K562 (cell line): ENCODE data around the gene ZNF77. TPM values are rescaled to one million over a fixed set of nuclear protein-coding genes. Genes with fewer than 3 reads are reported as not detected.
A peak's percentile ranks its signal among the peaks of the same experiment; 100 is the strongest.

Source experiments
- ATF1 ChIP-seq, 2 experiments: fragments of 450-650 bp in 1 of 2; IDR thresholded peaks; 2 replicates each; pipeline ENCODE4 v1.6.1; 2016; ENCODE audit warnings: missing compliant biosample characterization in 1 of 2, missing genetic modification characterization in 1 of 2
- CBFB ChIP-seq: sonication (generic); formaldehyde crosslinking; IDR thresholded peaks from 2 replicates; pipeline ENCODE4 v1.4.0; 2020; ENCODE audit warnings: mild to moderate bottlenecking, missing genetic modification reagents
- CTCF ChIP-seq, 3 experiments: IDR thresholded peaks in 2 of 3; conservative IDR thresholded peaks in 1 of 3; 2 replicates each; pipeline ENCODE4 v1.5.1; 2011 to 2012; ENCODE audit warnings: low read length in 3 of 3, mild to moderate bottlenecking in 3 of 3, control low read depth in 2 of 3, improper control_type of control experiment in 1 of 3, inconsistent platforms in 1 of 3, low read depth in 1 of 3, mixed read lengths in 1 of 3, moderate library complexity in 1 of 3; ENCODE audit not compliant: insufficient read depth in 2 of 3
- CXXC5 ChIP-seq: fragments of 250-450 bp; sonication (Bioruptor Pico); IDR thresholded peaks from 2 replicates; pipeline ENCODE4 v1.8.0; 2022; ENCODE audit warnings: inconsistent platforms, mild to moderate bottlenecking, moderate library complexity
- ID3 ChIP-seq, 2 experiments: fragments of 250-450 bp in 1 of 2; fragments of 450-650 bp in 1 of 2; sonication (Bioruptor Pico) in 1 of 2; IDR thresholded peaks; 2 replicates each; pipeline versions ENCODE4 v1.6.1 to v1.8.0; 2016 to 2021; ENCODE audit warnings: mild to moderate bottlenecking in 2 of 2, moderate library complexity in 2 of 2, missing compliant biosample characterization in 1 of 2, missing genetic modification characterization in 1 of 2
- MIER1 ChIP-seq: fragments of 450-650 bp; IDR thresholded peaks from 2 replicates; pipeline ENCODE4 v1.6.1; 2016; ENCODE audit warnings: antibody characterized with exemption, mild to moderate bottlenecking, low read depth
- NCOR1 ChIP-seq: fragments of 450-650 bp; IDR thresholded peaks from 2 replicates; pipeline ENCODE4 v1.6.1; 2016; ENCODE audit warnings: mild to moderate bottlenecking, moderate library complexity
- RCOR1 ChIP-seq, 2 experiments: IDR thresholded peaks; 2 replicates each; pipeline ENCODE4 v1.6.1; 2012; ENCODE audit warnings: low read depth in 2 of 2, low read length in 2 of 2, borderline replicate concordance in 1 of 2, improper control_type of control experiment in 1 of 2
- SAP30 ChIP-seq: fragments of 200-600 bp; sonication (generic); IDR thresholded peaks from 2 replicates; pipeline ENCODE4 v1.6.1; 2012; ENCODE audit warnings: borderline replicate concordance, low read depth, mild to moderate bottlenecking, moderate library complexity, low read length, control low read depth, inconsistent platforms; ENCODE audit not compliant: insufficient read depth, poor library complexity, severe bottlenecking
- SETDB1 ChIP-seq: IDR thresholded peaks from one replicate; pipeline ENCODE4 v1.6.1; 2012; ENCODE audit warnings: low read length, control low read depth, inconsistent platforms
- SP2 ChIP-seq: IDR thresholded peaks from 2 replicates; pipeline ENCODE4 v1.6.1; 2011; ENCODE audit warnings: mild to moderate bottlenecking, low read depth, low read length, moderate library complexity; ENCODE audit not compliant: poor library complexity, severe bottlenecking; ENCODE audit errors: extremely low read depth
- ZNF239 ChIP-seq: fragments of 250-450 bp; sonication (Bioruptor Pico); IDR thresholded peaks from 2 replicates; pipeline ENCODE4 v1.4.0; 2020; ENCODE audit warnings: mild to moderate bottlenecking
- ZNF318 ChIP-seq, 2 experiments: fragments of 450-650 bp; IDR thresholded peaks; 2 replicates each; pipeline ENCODE4 v1.6.1; 2016; ENCODE audit warnings: mild to moderate bottlenecking in 2 of 2, borderline replicate concordance in 1 of 2, low read depth in 1 of 2, moderate library complexity in 1 of 2
- ZNF589 ChIP-seq: fragments of 200-800 bp; sonication (Bioruptor generic); IDR thresholded peaks from 2 replicates; pipeline ENCODE4 v1.6.1; 2016; ENCODE audit warnings: low read depth, missing genetic modification characterization, missing compliant biosample characterization
- ZNF707 ChIP-seq: fragments of 250-450 bp; sonication (Bioruptor Pico); conservative IDR thresholded peaks from 2 replicates; pipeline ENCODE4 v1.8.0; 2022; ENCODE audit warnings: inconsistent platforms, mild to moderate bottlenecking, moderate library complexity
- polyA plus RNA-seq, 8 experiments: library from polyadenylated mRNA; depleted of rRNA in 4 of 8; stranded (reverse) in 5 of 8; unstranded in 3 of 8; fragments of >200 nt; fragmentation: Nextera tagmentation in 2 of 8; fragmentation: Illumina TruSeq in 1 of 8; extraction: Ambion mirVana in 2 of 8; extraction: Trizol in 1 of 8; gene quantifications; 2 replicates each; pipeline versions ENCODE4 v1.2.1 to v1.2.3, GENCODE V29; 2011 to 2014; ENCODE audit warnings: inconsistent platforms in 1 of 8, missing spikeins in 1 of 8
- total RNA-seq, 7 experiments: library from RNA; depleted of rRNA in 6 of 7; stranded (reverse); fragments of >200 nt in 6 of 7; fragmentation: Illumina TruSeq in 2 of 7; extraction: Trizol in 2 of 7; gene quantifications; 2 replicates each; pipeline versions ENCODE4 v1.2.1 to v1.2.3, GENCODE V29; 2011 to 2021; ENCODE audit warnings: low replicate concordance in 1 of 7

ZNF77 gene
- total and polyA plus RNA-seq, 9 of the 15 experiments (the other 6 are each of a cell fraction or from before 2014, with no cell fraction given), result 4.3 to 14.5 (median 7.7) TPM

GRCh38 chr19:2977001-2977745, 32.4 kb upstream of the ZNF77 start, which contains the start of gene TLE6 (continued):
- TF ChIP-seq ZNF318 (IDR thresholded peaks at IDR 0.05; ENCODE audit: borderline replicate concordance in 1 of 2, low read depth in 1 of 2) (no peak), SP2 (peak; percentile 16), CBFB (CRISPR knock-in tag) (no peak), ZNF589 (no peak), MIER1 (no peak), RCOR1 (IDR thresholded peaks at IDR 0.05; ENCODE audit: borderline replicate concordance in 1 of 2, low read depth in 2 of 2, low read length in 2 of 2) (0 out of 4 replicates have a peak, but pooled peaks of 1 of the 2 experiments have one; percentile 15), SETDB1 (no peak), CTCF (IDR thresholded peaks at IDR 0.05 in 2 of 3, conservative IDR thresholded peaks at IDR 0.05 in 1 of 3; ENCODE audit: insufficient read depth in 2 of 3, low read depth in 1 of 3, low read length in 3 of 3) (no peak), CXXC5 (CRISPR knock-in tag) (peak; percentile 85), ID3 (CRISPR knock-in tag; IDR thresholded peaks at IDR 0.05) (0 out of 2 replicates have a peak, but pooled peaks have one; percentile 10), ID3 (tag; IDR thresholded peaks at IDR 0.05) (no peak), ZNF707 (CRISPR knock-in tag) (no peak), ATF1 (CRISPR knock-in tag; IDR thresholded peaks at IDR 0.05) (no peak), ATF1 (tag; IDR thresholded peaks at IDR 0.05) (peak; percentile 50; the same call in 1 of the 2 replicates), NCOR1 (no peak), SAP30 (peak; percentile 65), ZNF239 (CRISPR knock-in tag) (no peak)
